ENCODE measurements around the gene ARMC5. TPM values are rescaled to one million over a fixed set of nuclear protein-coding genes. Genes with fewer than 3 reads are reported as not detected.
A peak's percentile ranks its signal among the peaks of the same experiment; 100 is the strongest.

The ARMC5 gene
- total and polyA plus RNA-seq, 9 of the 15 experiments (the other 6 are each of a cell fraction or from before 2014, with no cell fraction given), result 0.11 to 13.5 (median 2.1) TPM

GRCh38 chr16:31507929-31508705, 48.8 kb downstream of the ARMC5 start, which contains the start of gene RUSF1 (continued):
- TF ChIP-seq TFE3 (CRISPR knock-in tag; IDR thresholded peaks at IDR 0.05) (no peak), EP400 (IDR thresholded peaks at IDR 0.05) (peak; percentile 99), SMARCA4 (IDR thresholded peaks at IDR 0.05) (no peak), CCAR2 (IDR thresholded peaks at IDR 0.05; ENCODE audit: low read depth, low read length) (no peak), ESRRA (IDR thresholded peaks at IDR 0.05; ENCODE audit: borderline replicate concordance, low read depth) (peak; percentile 62), MNT (conservative IDR thresholded peaks at IDR 0.05) (peak; percentile 63 to 90; a peak in 3 of 4 replicates), ETS1 (conservative IDR thresholded peaks at IDR 0.05; ENCODE audit: control insufficient read depth, low read depth, low read length) (peak; percentile 87), ZHX1 (conservative IDR thresholded peaks at IDR 0.05; ENCODE audit: low read length) (no peak), FOS (IDR thresholded peaks at IDR 0.05; ENCODE audit: extremely low read depth, insufficient read length) (no peak), SLC30A9 (CRISPR knock-in tag; IDR thresholded peaks at IDR 0.05) (no peak), PML (IDR thresholded peaks at IDR 0.05; ENCODE audit: low read length) (peak; percentile 59; the same call in 1 of the 2 replicates), XRCC4 (IDR thresholded peaks at IDR 0.05; ENCODE audit: extremely low read depth, insufficient read depth, insufficient read length) (no peak), E2F6 (IDR thresholded peaks at IDR 0.05; ENCODE audit: borderline replicate concordance in 1 of 2, extremely low read depth in 1 of 2, insufficient read depth in 1 of 2, insufficient read length in 1 of 2, low read depth in 1 of 2, low read length in 1 of 2, poor library complexity in 1 of 2, severe bottlenecking in 1 of 2) (peak; percentile 53 to 74), FOXP1 (CRISPR knock-in tag; IDR thresholded peaks at IDR 0.05) (no peak; the same call in 1 of the 2 replicates), POLR2AphosphoS2 (IDR thresholded peaks at IDR 0.05; ENCODE audit: low read length) (peak; percentile 71; the same call in 1 of the 2 replicates), HINFP (tag; conservative IDR thresholded peaks at IDR 0.05; ENCODE audit: low read depth) (peak; percentile 98)
